Activated CD8-positive, alpha-beta memory T cell treated with anti-CD3 and anti-CD28 coated beads for 4 hours (primary cell): ENCODE data around the gene SPOP.

ENCODE experiments used
- DNase-seq, 2 donors: peaks; one replicate each; pipeline ENCODE4 v3.0.0-alpha.2; 2020; ENCODE audit warnings: low read depth in 2 of 2

SPOP gene

GRCh38 chr17:49585422-49586027, 92.4 kb downstream of the SPOP start:
- no peak for DNase-seq

GRCh38 chr17:49583889-49584288, 94.0 kb downstream of the SPOP start:
- DNase-seq: no peak

GRCh38 chr17:49583226-49583625, 94.7 kb downstream of the SPOP start:
- no peak for DNase-seq

GRCh38 chr17:49582789-49583188, 95.1 kb downstream of the SPOP start:
- DNase-seq: no peak

GRCh38 chr17:49582055-49582722, 95.7 kb downstream of the SPOP start:
- no peak for DNase-seq

- DNase-seq: no peak
These were observed 96.3 kb downstream of the SPOP start for GRCh38 chr17:49581648-49581998.

GRCh38 chr17:49580981-49581647, 96.8 kb downstream of the SPOP start:
- DNase-seq: no peak

- DNase-seq: no peak
These were observed 97.7 kb downstream of the SPOP start for GRCh38 chr17:49580055-49580721.

- no peak for DNase-seq
These were observed 98.4 kb downstream of the SPOP start for GRCh38 chr17:49579522-49579921.

GRCh38 chr17:49578952-49579500, 98.9 kb downstream of the SPOP start:
- no peak for DNase-seq

GRCh38 chr17:49578414-49578813, 99.5 kb downstream of the SPOP start:
- no peak for DNase-seq

- no peak for DNase-seq
These were observed 99.9 kb downstream of the SPOP start for GRCh38 chr17:49577963-49578362.

- DNase-seq: no peak
These were observed 100.3 kb downstream of the SPOP start for GRCh38 chr17:49577650-49577934.

GRCh38 chr17:49576917-49577649, 100.8 kb downstream of the SPOP start:
- DNase-seq: no peak

GRCh38 chr17:49576088-49576916, 101.6 kb downstream of the SPOP start:
- DNase-seq: no peak

GRCh38 chr17:49575679-49576087, 102.2 kb downstream of the SPOP start, which contains the start of gene NXPH3:
Gene NXPH3 (plus strand): TSS chr17:49575871. CDS start chr17:49576220, 349 bp downstream.
- DNase-seq: no peak

- no peak for DNase-seq
These were observed 102.8 kb downstream of the SPOP start for GRCh38 chr17:49574945-49575678.

- no peak for DNase-seq
These were observed 103.5 kb downstream of the SPOP start for GRCh38 chr17:49574323-49574781.

GRCh38 chr17:49573510-49574322, 104.2 kb downstream of the SPOP start:
- no peak for DNase-seq
